HL-60/S4 treated with phorbol 12-myristate 13-acetate at 8.2 ng/mL for 4 days and 3 days (cell line): ENCODE measurements around the gene ERN1.
"Not testable (repeated sequence)": the region's sequence is repeated elsewhere in the genome, so short reads cannot be mapped to it uniquely, and the experiment has no call there.

ENCODE experiments used
- in situ Hi-C: fragments of 300-500 bp; cut with MboI; formaldehyde crosslinking; loops from 2 replicates; pipeline ENCODE4 v1.15.0; 2022; ENCODE audit warnings: low sequenced_read_pairs

The ERN1 gene

GRCh38 chr17:64145375-64145750, 15.4 kb upstream of the ERN1 start:
- in situ Hi-C loops, result no loop called here

GRCh38 chr17:64139542-64139941, 9.6 kb upstream of the ERN1 start:
- in situ Hi-C loops, result loop anchor here (10.0 kb wide), 1 partner anchor 215 kb away; no protein-coding TSS in a partner anchor

GRCh38 chr17:64138441-64138840, 8.5 kb upstream of the ERN1 start:
- in situ Hi-C loops, result loop anchor here (10.0 kb wide), 1 partner anchor 214 kb away; no protein-coding TSS in a partner anchor

GRCh38 chr17:64135000-64135399, 5.1 kb upstream of the ERN1 start:
- in situ Hi-C loops, result loop anchor here (10.0 kb wide), 1 partner anchor 210 kb away; no protein-coding TSS in a partner anchor

- in situ Hi-C loops, result loop anchor here (10.0 kb wide), 1 partner anchor 210 kb away; no protein-coding TSS in a partner anchor
Measured at GRCh38 chr17:64134216-64134970, 4.4 kb upstream of the ERN1 start.

- in situ Hi-C loops, result loop anchor here (10.0 kb wide), 1 partner anchor 209 kb away; no protein-coding TSS in a partner anchor
Measured at GRCh38 chr17:64133546-64134215, 3.7 kb upstream of the ERN1 start.

GRCh38 chr17:64131606-64132270, 1.8 kb upstream of the ERN1 start:
- in situ Hi-C loops, result loop anchor here (10.0 kb wide), 1 partner anchor 207 kb away; no protein-coding TSS in a partner anchor

GRCh38 chr17:64130559-64131001, 636 bp upstream of the ERN1 start:
- in situ Hi-C loops, result loop anchor here (10.0 kb wide), 1 partner anchor 206 kb away; no protein-coding TSS in a partner anchor

- in situ Hi-C loops, result no loop called here
Measured at GRCh38 chr17:64129515-64129764, 504 bp downstream of the ERN1 start.

GRCh38 chr17:64128787-64129514, 993 bp downstream of the ERN1 start:
- in situ Hi-C loops, result no loop called here

- in situ Hi-C loops, result no loop called here
Measured at GRCh38 chr17:64126918-64127317, 3.0 kb downstream of the ERN1 start.

- in situ Hi-C loops, result no loop called here
Measured at GRCh38 chr17:64125937-64126336, 4.0 kb downstream of the ERN1 start.

GRCh38 chr17:64124609-64125008, 5.3 kb downstream of the ERN1 start:
- in situ Hi-C loops, result no loop called here

- in situ Hi-C loops, result no loop called here
Measured at GRCh38 chr17:64123114-64123513, 6.8 kb downstream of the ERN1 start.

- in situ Hi-C loops, result not testable (repeated sequence)
Measured at GRCh38 chr17:64120972-64121786, 8.8 kb downstream of the ERN1 start.

- in situ Hi-C loops, result no loop called here
Measured at GRCh38 chr17:64120159-64120810, 9.7 kb downstream of the ERN1 start.

- in situ Hi-C loops, result no loop called here
Measured at GRCh38 chr17:64117981-64118979, 11.7 kb downstream of the ERN1 start.

- in situ Hi-C loops, result no loop called here
Measured at GRCh38 chr17:64115822-64116534, 14.0 kb downstream of the ERN1 start.
